ENCODE measurements around the gene SRI. TPM values are rescaled to one million over a fixed set of nuclear protein-coding genes. Genes with fewer than 3 reads are reported as not detected.
"Not testable (repeated sequence)": the region's sequence is repeated elsewhere in the genome, so short reads cannot be mapped to it uniquely, and the experiment has no call there.

The SRI gene
- polyA plus RNA-seq, 1 donor (not counting 4 experiments of a cell fraction or from before 2014, with no cell fraction given) = 206 TPM

GRCh38 chr7:88167223-88167622, 52.6 kb downstream of the SRI start:
- no peak for FAIRE-seq
- H3K4me1 ChIP-seq (ENCODE audit: control insufficient read depth, extremely low read depth, insufficient read depth, low read length) = no peaks in the 10 kb centered on the region

GRCh38 chr7:88165697-88166096, 54.1 kb downstream of the SRI start:
- H2AFZ ChIP-seq (ENCODE audit: control insufficient read depth, low read length) = no peak overlapping the region
- H3K36me3 ChIP-seq (ENCODE audit: control insufficient read depth in 2 of 2, extremely low read depth in 1 of 2, insufficient read depth in 2 of 2, low read length in 2 of 2) = no peaks in the 10 kb centered on the region
- FAIRE-seq = no peak

More at GRCh38 chr7:88167223-88167622, 52.6 kb downstream of the SRI start:
- H3K27me3 ChIP-seq (ENCODE audit: control insufficient read depth, extremely low read depth, insufficient read depth, low read length) = no peaks in the 10 kb centered on the region
- no peak overlapping the region for H3K9ac ChIP-seq (ENCODE audit: control insufficient read depth, extremely low read depth, insufficient read depth, low read length)
- no peaks in the 10 kb centered on the region for H3K79me2 ChIP-seq (ENCODE audit: control insufficient read depth, insufficient read depth, low read length)
- no peak overlapping the region for H3K27ac ChIP-seq (ENCODE audit: control insufficient read depth, insufficient read depth, low read length)
- no peaks in the 10 kb centered on the region for H4K20me1 ChIP-seq (ENCODE audit: control insufficient read depth, extremely low read depth, insufficient read depth, low read length)
- no peak overlapping the region for H3K4me2 ChIP-seq (ENCODE audit: control insufficient read depth, extremely low read depth, insufficient read depth, low read depth, low read length)
- no peaks in the 10 kb centered on the region for H3K36me3 ChIP-seq (ENCODE audit: control insufficient read depth in 2 of 2, extremely low read depth in 1 of 2, insufficient read depth in 2 of 2, low read length in 2 of 2)
- no peak for DNase-seq (ENCODE audit: low read depth, low spot score)
- H3K4me3 ChIP-seq (ENCODE audit: control insufficient read depth in 2 of 3, extremely low read depth in 1 of 3, insufficient read depth in 2 of 3, low read depth in 1 of 3, low read length in 3 of 3) = no peak overlapping the region
- dilution Hi-C loops (cut with MboI; ENCODE audit: extremely low pct_ligation_motif_present, low sequenced_read_pairs) = no loop called here
- H3K9me1 ChIP-seq (ENCODE audit: control insufficient read depth, extremely low read depth, insufficient read depth, low read length) = no peaks in the 10 kb centered on the region
- TF ChIP-seq EZH2 (IDR thresholded peaks at IDR 0.05; ENCODE audit: low read length) (no peak), CTCF (optimal IDR thresholded peaks at IDR 0.05 in 1 of 3, IDR thresholded peaks at IDR 0.05 in 1 of 3, conservative IDR thresholded peaks at IDR 0.05 in 1 of 3; ENCODE audit: extremely low read depth in 1 of 3, insufficient read depth in 2 of 3, low read length in 3 of 3) (no peak)
- H2AFZ ChIP-seq (ENCODE audit: control insufficient read depth, low read length) = no peak overlapping the region
- no peaks in the 10 kb centered on the region for H3K9me3 ChIP-seq (ENCODE audit: control insufficient read depth, low read depth, low read length)

GRCh38 chr7:88159741-88160140, 60.1 kb downstream of the SRI start:
- FAIRE-seq; dilution Hi-C loops (cut with MboI; ENCODE audit: extremely low pct_ligation_motif_present, low sequenced_read_pairs): not testable (repeated sequence)

More at GRCh38 chr7:88165697-88166096, 54.1 kb downstream of the SRI start:
- Histone ChIP-seq H3K27me3 (ENCODE audit: control insufficient read depth, extremely low read depth, insufficient read depth, low read length) (no peaks in the 10 kb centered on the region), H3K4me3 (ENCODE audit: control insufficient read depth in 2 of 3, extremely low read depth in 1 of 3, insufficient read depth in 2 of 3, low read depth in 1 of 3, low read length in 3 of 3) (no peak overlapping the region), H4K20me1 (ENCODE audit: control insufficient read depth, extremely low read depth, insufficient read depth, low read length) (no peaks in the 10 kb centered on the region), H3K9me1 (ENCODE audit: control insufficient read depth, extremely low read depth, insufficient read depth, low read length) (no peaks in the 10 kb centered on the region), H3K79me2 (ENCODE audit: control insufficient read depth, insufficient read depth, low read length) (no peaks in the 10 kb centered on the region), H3K4me2 (ENCODE audit: control insufficient read depth, extremely low read depth, insufficient read depth, low read depth, low read length) (no peak overlapping the region), H3K9me3 (ENCODE audit: control insufficient read depth, low read depth, low read length) (no peaks in the 10 kb centered on the region), H3K27ac (ENCODE audit: control insufficient read depth, insufficient read depth, low read length) (no peak overlapping the region), H3K4me1 (ENCODE audit: control insufficient read depth, extremely low read depth, insufficient read depth, low read length) (no peaks in the 10 kb centered on the region), H3K9ac (ENCODE audit: control insufficient read depth, extremely low read depth, insufficient read depth, low read length) (no peak overlapping the region)
- TF ChIP-seq EZH2 (IDR thresholded peaks at IDR 0.05; ENCODE audit: low read length) (no peak), CTCF (optimal IDR thresholded peaks at IDR 0.05 in 1 of 3, IDR thresholded peaks at IDR 0.05 in 1 of 3, conservative IDR thresholded peaks at IDR 0.05 in 1 of 3; ENCODE audit: extremely low read depth in 1 of 3, insufficient read depth in 2 of 3, low read length in 3 of 3) (no peak)
- no peak for DNase-seq (ENCODE audit: low read depth, low spot score)
- dilution Hi-C loops (cut with MboI; ENCODE audit: extremely low pct_ligation_motif_present, low sequenced_read_pairs) = no loop called here

More at GRCh38 chr7:88159741-88160140, 60.1 kb downstream of the SRI start:
- not testable (repeated sequence) for H3K36me3 ChIP-seq (ENCODE audit: control insufficient read depth in 2 of 2, extremely low read depth in 1 of 2, insufficient read depth in 2 of 2, low read length in 2 of 2); H3K4me2 ChIP-seq (ENCODE audit: control insufficient read depth, extremely low read depth, insufficient read depth, low read depth, low read length); H3K4me1 ChIP-seq (ENCODE audit: control insufficient read depth, extremely low read depth, insufficient read depth, low read length); H3K9me1 ChIP-seq (ENCODE audit: control insufficient read depth, extremely low read depth, insufficient read depth, low read length); DNase-seq (ENCODE audit: low read depth, low spot score); H4K20me1 ChIP-seq (ENCODE audit: control insufficient read depth, extremely low read depth, insufficient read depth, low read length); H3K4me3 ChIP-seq (ENCODE audit: control insufficient read depth in 2 of 3, extremely low read depth in 1 of 3, insufficient read depth in 2 of 3, low read depth in 1 of 3, low read length in 3 of 3); H3K27ac ChIP-seq (ENCODE audit: control insufficient read depth, insufficient read depth, low read length); H3K9me3 ChIP-seq (ENCODE audit: control insufficient read depth, low read depth, low read length); H3K27me3 ChIP-seq (ENCODE audit: control insufficient read depth, extremely low read depth, insufficient read depth, low read length); H3K79me2 ChIP-seq (ENCODE audit: control insufficient read depth, insufficient read depth, low read length); H3K9ac ChIP-seq (ENCODE audit: control insufficient read depth, extremely low read depth, insufficient read depth, low read length); H2AFZ ChIP-seq (ENCODE audit: control insufficient read depth, low read length)
